Measurements from ENCODE around the gene HK2. TPM values are rescaled to one million over a fixed set of nuclear protein-coding genes. Genes with fewer than 3 reads are reported as not detected.

HK2 gene
- total RNA-seq, 1 experiment from 2014 or later = 43.8 TPM

GRCh38 chr2:74882299-74882687, 48.4 kb downstream of the HK2 start:
- no peak overlapping the region for H2AFZ ChIP-seq (ENCODE audit: low read length)
- DNase-seq (no peak), ATAC-seq (no peak)
- no peak overlapping the region for H3K9ac ChIP-seq (ENCODE audit: low read length)
- POLR2A ChIA-PET (ENCODE audit: unreplicated experiment) = no interaction called here
- CTCF ChIA-PET = no interaction called here
- no TSS peak for BruUV-seq (replicated peaks)
- no peak overlapping the region for H3K4me2 ChIP-seq (ENCODE audit: low read length)
- H4K20me1 ChIP-seq (ENCODE audit: low read length) = no peaks in the 10 kb centered on the region
- no peak overlapping the region for H3K4me3 ChIP-seq (ENCODE audit: low read length)
- no peaks in the 10 kb centered on the region for H3K9me2 ChIP-seq (replicated peaks; ENCODE audit: low read length)
- TF ChIP-seq EZH2phosphoT487 (IDR thresholded peaks at IDR 0.05; ENCODE audit: borderline replicate concordance, low read length) = no peak
- TF ChIP-seq EZH2 (IDR thresholded peaks at IDR 0.05; ENCODE audit: low read length, unreplicated experiment) = no peak
- TF ChIP-seq CTCF (conservative IDR thresholded peaks at IDR 0.05; ENCODE audit: low read depth, low read length) = no peak
- H3K36me3 ChIP-seq (ENCODE audit: low read depth, low read length) = peaks cover 85% of the 10 kb centered on the region
- peaks cover 7% of the 10 kb centered on the region for H3F3A ChIP-seq (ENCODE audit: low read length, unreplicated experiment)
- no peak overlapping the region for H3K27ac ChIP-seq (ENCODE audit: low read length)
- no peaks in the 10 kb centered on the region for H3K27me3 ChIP-seq (ENCODE audit: low read length)
- H3K4me1 ChIP-seq (ENCODE audit: insufficient read depth, low read length) = peaks cover 15% of the 10 kb centered on the region
- intact Hi-C loops (cut with micrococcal nuclease) = no loop called here
- no peaks in the 10 kb centered on the region for H3K79me2 ChIP-seq (ENCODE audit: low read length)
- H3K9me3 ChIP-seq (ENCODE audit: low read length) = no peaks in the 10 kb centered on the region

GRCh38 chr2:74883011-74883410, 49.1 kb downstream of the HK2 start:
- no peak overlapping the region for H3K4me2 ChIP-seq (ENCODE audit: low read length)
- POLR2A ChIA-PET (ENCODE audit: unreplicated experiment) = interaction anchor here (0.8 kb wide), 1 partner anchor 48 kb away, joined by 3 read pairs; no protein-coding TSS in a partner anchor
- CTCF ChIA-PET = no interaction called here
- intact Hi-C loops (cut with micrococcal nuclease) = no loop called here
- no peak overlapping the region for H2AFZ ChIP-seq (ENCODE audit: low read length)
- no peak for ATAC-seq
- H3K4me3 ChIP-seq (ENCODE audit: low read length) = no peak overlapping the region
- H3K79me2 ChIP-seq (ENCODE audit: low read length) = no peaks in the 10 kb centered on the region
- peaks cover 12% of the 10 kb centered on the region for H3F3A ChIP-seq (ENCODE audit: low read length, unreplicated experiment)
- H3K27me3 ChIP-seq (ENCODE audit: low read length) = no peaks in the 10 kb centered on the region
- BruUV-seq (replicated peaks) = no TSS peak
- H3K9me2 ChIP-seq (replicated peaks; ENCODE audit: low read length) = no peaks in the 10 kb centered on the region
- peaks cover 78% of the 10 kb centered on the region for H3K36me3 ChIP-seq (ENCODE audit: low read depth, low read length)
- no peak overlapping the region for H3K9ac ChIP-seq (ENCODE audit: low read length)
- TF ChIP-seq EZH2 (IDR thresholded peaks at IDR 0.05; ENCODE audit: low read length, unreplicated experiment) (no peak), EZH2phosphoT487 (IDR thresholded peaks at IDR 0.05; ENCODE audit: borderline replicate concordance, low read length) (no peak), CTCF (conservative IDR thresholded peaks at IDR 0.05; ENCODE audit: low read depth, low read length) (no peak)
- no peaks in the 10 kb centered on the region for H3K9me3 ChIP-seq (ENCODE audit: low read length)
- no peak overlapping the region for H3K27ac ChIP-seq (ENCODE audit: low read length)
- peaks cover 22% of the 10 kb centered on the region for H3K4me1 ChIP-seq (ENCODE audit: insufficient read depth, low read length)
- DNase-seq = no peak
- no peaks in the 10 kb centered on the region for H4K20me1 ChIP-seq (ENCODE audit: low read length)

- ChIA-PET CTCF (no interaction called here), POLR2A (ENCODE audit: unreplicated experiment) (interaction anchor here (0.8 kb wide), 1 partner anchor 49 kb away, joined by 3 read pairs; no protein-coding TSS in a partner anchor)
- Histone ChIP-seq H3K9me3 (ENCODE audit: low read length) (no peaks in the 10 kb centered on the region), H3F3A (ENCODE audit: low read length, unreplicated experiment) (peaks cover 12% of the 10 kb centered on the region), H3K4me3 (ENCODE audit: low read length) (no peak overlapping the region), H3K4me2 (ENCODE audit: low read length) (no peak overlapping the region), H3K36me3 (ENCODE audit: low read depth, low read length) (peaks cover 76% of the 10 kb centered on the region), H3K4me1 (ENCODE audit: insufficient read depth, low read length) (peaks cover 34% of the 10 kb centered on the region), H3K79me2 (ENCODE audit: low read length) (0 out of 2 replicates have a peak, but pooled peaks cover 3% of the 10 kb centered on the region), H3K9me2 (replicated peaks; ENCODE audit: low read length) (no peaks in the 10 kb centered on the region), H3K27ac (ENCODE audit: low read length) (no peak overlapping the region), H2AFZ (ENCODE audit: low read length) (no peak overlapping the region), H3K9ac (ENCODE audit: low read length) (no peak overlapping the region), H3K27me3 (ENCODE audit: low read length) (no peaks in the 10 kb centered on the region), H4K20me1 (ENCODE audit: low read length) (no peaks in the 10 kb centered on the region)
- no peak for TF ChIP-seq EZH2phosphoT487 (IDR thresholded peaks at IDR 0.05; ENCODE audit: borderline replicate concordance, low read length)
- DNase-seq = no peak
- BruUV-seq (replicated peaks) = no TSS peak
- ATAC-seq = no peak
- intact Hi-C loops (cut with micrococcal nuclease) = no loop called here
Observed at GRCh38 chr2:74884118-74884762, 50.3 kb downstream of the HK2 start.
